ENCODE data around the gene DOK4.

The DOK4 gene

GRCh38 chr16:57430955-57431354 is 55.3 kb downstream of the DOK4 start:
- no peak for DNase-seq (ENCODE audit: low spot score in 2 of 2)
- Mint-ChIP-seq H3K9me3 (no peaks in the 10 kb centered on the region), H3K4me3 (no peak overlapping the region), H3K36me3 (peaks cover 87% of the 10 kb centered on the region), H3K27ac (peak overlapping the region; percentile 12), H3K4me1 (no peaks in the 10 kb centered on the region)
- ATAC-seq: no peak

- Mint-ChIP-seq H3K4me1 (no peaks in the 10 kb centered on the region), H3K27ac (peak overlapping the region; percentile 63), H3K4me3 (no peak overlapping the region), H3K9me3 (no peaks in the 10 kb centered on the region), H3K36me3 (peaks cover 56% of the 10 kb centered on the region)
- no peak for ATAC-seq
- DNase-seq (ENCODE audit: low spot score in 2 of 2): no peak
Measured at GRCh38 chr16:57427824-57428223, 58.5 kb downstream of the DOK4 start.

GRCh38 chr16:57427307-57427706 is 59.0 kb downstream of the DOK4 start:
- ATAC-seq (no peak), DNase-seq (ENCODE audit: low spot score in 2 of 2) (no peak)
- Mint-ChIP-seq H3K36me3 (peaks cover 51% of the 10 kb centered on the region), H3K4me3 (no peak overlapping the region), H3K4me1 (no peaks in the 10 kb centered on the region), H3K9me3 (no peaks in the 10 kb centered on the region), H3K27ac (peak overlapping the region; percentile 63)

GRCh38 chr16:57426356-57426755 is 59.9 kb downstream of the DOK4 start:
- Mint-ChIP-seq H3K4me1 (no peaks in the 10 kb centered on the region), H3K9me3 (no peaks in the 10 kb centered on the region), H3K27ac (no peak overlapping the region), H3K4me3 (no peak overlapping the region), H3K36me3 (peaks cover 41% of the 10 kb centered on the region)
- ATAC-seq: no peak
- DNase-seq (ENCODE audit: low spot score in 2 of 2): no peak

GRCh38 chr16:57424583-57424982 is 61.7 kb downstream of the DOK4 start:
- peaks cover 24% of the 10 kb centered on the region for H3K36me3 Mint-ChIP-seq
- ATAC-seq (no peak), DNase-seq (ENCODE audit: low spot score in 2 of 2) (no peak)
- no peaks in the 10 kb centered on the region for H3K4me1 Mint-ChIP-seq
- no peak overlapping the region for H3K4me3 Mint-ChIP-seq
- H3K27ac Mint-ChIP-seq: no peak overlapping the region
- H3K9me3 Mint-ChIP-seq: no peaks in the 10 kb centered on the region

GRCh38 chr16:57423152-57423551 is 63.1 kb downstream of the DOK4 start:
- DNase-seq (ENCODE audit: low spot score in 2 of 2) (no peak), ATAC-seq (no peak)
- Mint-ChIP-seq H3K4me1 (peaks cover 10% of the 10 kb centered on the region), H3K4me3 (no peak overlapping the region), H3K9me3 (no peaks in the 10 kb centered on the region), H3K27ac (no peak overlapping the region), H3K36me3 (peaks cover 9% of the 10 kb centered on the region)

GRCh38 chr16:57422026-57422944 is 64.0 kb downstream of the DOK4 start:
- peak overlapping the region; percentile 46 for H3K27ac Mint-ChIP-seq
- no peak for ATAC-seq
- peaks cover 17% of the 10 kb centered on the region for H3K4me1 Mint-ChIP-seq

More at GRCh38 chr16:57422026-57422944, 64.0 kb downstream of the DOK4 start:
- no peak for DNase-seq (ENCODE audit: low spot score in 2 of 2)
- no peaks in the 10 kb centered on the region for H3K9me3 Mint-ChIP-seq
- H3K36me3 Mint-ChIP-seq: peaks cover 2% of the 10 kb centered on the region
- no peak overlapping the region for H3K4me3 Mint-ChIP-seq
